Adrenal gland (tissue), 12 donors: ENCODE results near the gene CTNNBIP1. TPM values are rescaled to one million over a fixed set of nuclear protein-coding genes. Genes with fewer than 3 reads are reported as not detected.

Experiments used
- DNase-seq, 7 donors: peaks; one replicate each; pipeline ENCODE4 v3.0.0-alpha.2; 2019 to 2020
- H3K27ac ChIP-seq, 5 donors: fragments of 200-600 bp; sonication (generic) in 4 of 5; 1 replicate in 3 of 5; 2 replicates in 2 of 5; pipeline versions ENCODE4 v1.5.1 to v1.8.0; 2016 to 2020; ENCODE audit warnings: mild to moderate bottlenecking in 1 of 5
- H3K27me3 ChIP-seq: fragments of 200-600 bp; 2 replicates; pipeline ENCODE4 v1.8.0; 2021
- H3K36me3 ChIP-seq, 2 donors: fragments of 200-600 bp; replicated peaks in 1 of 2; 1 replicate in 1 of 2; 2 replicates in 1 of 2; pipeline versions ENCODE4 v1.5.1 to v1.8.0; 2018 to 2022
- H3K4me1 ChIP-seq, 2 donors: fragments of 200-600 bp; replicated peaks in 1 of 2; 1 replicate in 1 of 2; 2 replicates in 1 of 2; pipeline versions ENCODE4 v1.5.1 to v1.8.0; 2018 to 2021
- H3K4me3 ChIP-seq, 4 donors: fragments of 200-600 bp; sonication (generic) in 3 of 4; one replicate each; pipeline ENCODE4 v1.5.1; 2016 to 2018
- H3K9me3 ChIP-seq, 3 donors: fragments of 200-600 bp; sonication (generic) in 1 of 3; replicated peaks in 1 of 3; 1 replicate in 2 of 3; 2 replicates in 1 of 3; pipeline versions ENCODE4 v1.5.1 to v1.8.0; 2016 to 2021
- POLR2A ChIP-seq, 2 donors: fragments of 450-650 bp; IDR thresholded peaks; one replicate each; pipeline ENCODE4 v1.6.1; 2017; ENCODE audit warnings: antibody characterized with exemption in 2 of 2, mild to moderate bottlenecking in 2 of 2, moderate library complexity in 1 of 2
- WGBS, 4 donors: extraction: QIAGEN DNeasy Blood & Tissue Kit in 2 of 4; methylation state at CpG; one replicate each; pipeline versions ENCODE4 v1.1.5 to v1.1.7; 2013 to 2017; 5-methylcytosine and 5-hydroxymethylcytosine counted together
- intact Hi-C, 2 donors: fragments of 100-400 bp; cut with DNase I; formaldehyde crosslinking; loops; one replicate each; pipeline versions ENCODE4 v1.14.1 to v1.15.0; 2022 to 2023
- polyA plus RNA-seq, 3 donors: library from polyadenylated mRNA; stranded (reverse); fragments of 200-250 nt in 2 of 3; fragments of 350-450 nt in 1 of 3; fragmentation: Illumina TruSeq in 1 of 3; extraction: RNeasy Lipid Tissue Mini Kit (QIAGEN cat#74804) in 1 of 3; gene quantifications; one replicate each; pipeline ENCODE4 v1.2.3, GENCODE V29; 2013 to 2014
- total RNA-seq, 9 donors: library from RNA; depleted of rRNA in 4 of 9; stranded (reverse); fragments of >200 nt in 4 of 9; fragments of 120-200 nt in 1 of 9; fragmentation: NEBNext Ultra II Directional in 1 of 9; extraction: Animal tissue kit (Norgen Biotek cat#: 25700) in 1 of 9; gene quantifications; one replicate each; pipeline versions ENCODE4 v1.1.0 to v1.2.4, GENCODE V29; 2013 to 2023
- TF ChIP-seq, protein P1 (sequence below), 6 experiments: fragments of 450-650 bp in 4 of 6; fragments of 200-600 bp in 2 of 6; sonication (generic) in 1 of 6; IDR thresholded peaks; 1 replicate in 5 of 6; 2 replicates in 1 of 6; pipeline versions ENCODE4 v1.5.1 to v1.8.0; 2016 to 2021; ENCODE audit warnings: antibody characterized with exemption in 6 of 6, mild to moderate bottlenecking in 2 of 6, moderate library complexity in 1 of 6
- donor health status: healthy with polysubstance abuse.
- donor health status: Bipolar disorder and iron deficiency.
- donor health status: DM: yes; HTN: yes; CAD: no.
- donor health status: DM: no; HTN: no; CAD: no.
- donor health status: DM: no; HTN: no; CAD: no.
- donor health status: DM: yes; HTN: yes; CAD: no.

Gene CTNNBIP1
- total and polyA plus RNA-seq, 12 donors: 6.8 to 26.9 (median 16.0) TPM

DNA sequence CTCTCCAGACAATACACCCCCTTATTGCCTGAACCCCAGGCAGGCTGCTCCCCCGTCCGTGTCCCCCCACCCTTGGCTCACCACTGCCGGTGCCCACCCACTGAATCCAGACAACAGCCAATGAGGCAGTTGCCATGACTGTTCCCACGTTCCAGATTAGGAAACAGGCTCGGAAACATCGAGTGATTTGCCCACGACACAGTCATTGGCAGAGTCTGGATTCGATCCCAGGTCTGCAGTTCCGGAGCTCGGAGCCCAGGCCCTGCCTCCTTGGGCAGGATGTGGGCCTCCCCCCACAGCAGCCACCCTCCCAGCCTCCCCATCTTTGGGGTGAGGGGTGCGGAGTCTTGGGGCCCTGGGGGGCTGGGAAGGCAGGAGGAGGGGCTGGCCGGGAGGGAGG, 66.0 kb downstream of the CTNNBIP1 start:
- peaks cover 6 to 8% of the 10 kb centered on the region in 2 donors for H3K4me1 ChIP-seq
- no peaks in the 10 kb centered on the region for H3K36me3 ChIP-seq
- DNase-seq: no peak
- H3K27ac ChIP-seq: peak overlapping the region in 1 of 5 donors; percentile 7
- intact Hi-C loops: no loop called here
- H3K4me3 ChIP-seq: no peak overlapping the region
- H3K9me3 ChIP-seq: no peaks in the 10 kb centered on the region
- 63 to 75% (median 66%) methylated on average over 3 to 12 of the region's 12 CpGs for WGBS, 4 donors
- H3K27me3 ChIP-seq: no peaks in the 10 kb centered on the region
- TF ChIP-seq, protein P1, sequence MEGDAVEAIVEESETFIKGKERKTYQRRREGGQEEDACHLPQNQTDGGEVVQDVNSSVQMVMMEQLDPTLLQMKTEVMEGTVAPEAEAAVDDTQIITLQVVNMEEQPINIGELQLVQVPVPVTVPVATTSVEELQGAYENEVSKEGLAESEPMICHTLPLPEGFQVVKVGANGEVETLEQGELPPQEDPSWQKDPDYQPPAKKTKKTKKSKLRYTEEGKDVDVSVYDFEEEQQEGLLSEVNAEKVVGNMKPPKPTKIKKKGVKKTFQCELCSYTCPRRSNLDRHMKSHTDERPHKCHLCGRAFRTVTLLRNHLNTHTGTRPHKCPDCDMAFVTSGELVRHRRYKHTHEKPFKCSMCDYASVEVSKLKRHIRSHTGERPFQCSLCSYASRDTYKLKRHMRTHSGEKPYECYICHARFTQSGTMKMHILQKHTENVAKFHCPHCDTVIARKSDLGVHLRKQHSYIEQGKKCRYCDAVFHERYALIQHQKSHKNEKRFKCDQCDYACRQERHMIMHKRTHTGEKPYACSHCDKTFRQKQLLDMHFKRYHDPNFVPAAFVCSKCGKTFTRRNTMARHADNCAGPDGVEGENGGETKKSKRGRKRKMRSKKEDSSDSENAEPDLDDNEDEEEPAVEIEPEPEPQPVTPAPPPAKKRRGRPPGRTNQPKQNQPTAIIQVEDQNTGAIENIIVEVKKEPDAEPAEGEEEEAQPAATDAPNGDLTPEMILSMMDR (IDR thresholded peaks at IDR 0.05): no peak
- TF ChIP-seq POLR2A (IDR thresholded peaks at IDR 0.05): no peak

DNA sequence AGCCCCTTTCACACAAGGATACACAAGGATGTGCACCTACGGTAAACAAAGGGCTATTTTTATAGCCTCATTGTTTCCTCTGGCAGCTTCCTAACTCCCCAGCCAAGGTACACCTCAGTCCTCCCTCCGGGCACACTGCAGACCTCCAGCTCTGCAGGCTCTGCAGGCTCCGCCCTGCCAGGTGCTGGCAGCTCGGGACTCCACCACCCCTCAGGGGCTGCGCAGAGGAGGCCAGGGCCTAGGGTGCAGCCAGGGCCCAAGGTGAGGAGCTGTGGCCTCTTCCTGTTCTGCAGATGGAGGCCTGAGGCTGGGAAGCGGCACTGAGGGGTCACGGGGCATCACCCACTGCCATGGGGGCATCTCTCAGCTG, 66.5 kb downstream of the CTNNBIP1 start:
- Histone ChIP-seq H3K27me3 (no peaks in the 10 kb centered on the region), H3K27ac (no peak overlapping the region), H3K4me1 (peaks cover 6 to 8% of the 10 kb centered on the region in 2 donors), H3K9me3 (no peaks in the 10 kb centered on the region), H3K4me3 (no peak overlapping the region), H3K36me3 (no peaks in the 10 kb centered on the region)
- intact Hi-C loops: no loop called here
- 76 to 92% (median 80%) methylated on average over 3 to 7 of the region's 7 CpGs for WGBS, 4 donors
- TF ChIP-seq, protein P1 (IDR thresholded peaks at IDR 0.05): no peak
- TF ChIP-seq POLR2A (IDR thresholded peaks at IDR 0.05): no peak
- DNase-seq: no peak

DNA sequence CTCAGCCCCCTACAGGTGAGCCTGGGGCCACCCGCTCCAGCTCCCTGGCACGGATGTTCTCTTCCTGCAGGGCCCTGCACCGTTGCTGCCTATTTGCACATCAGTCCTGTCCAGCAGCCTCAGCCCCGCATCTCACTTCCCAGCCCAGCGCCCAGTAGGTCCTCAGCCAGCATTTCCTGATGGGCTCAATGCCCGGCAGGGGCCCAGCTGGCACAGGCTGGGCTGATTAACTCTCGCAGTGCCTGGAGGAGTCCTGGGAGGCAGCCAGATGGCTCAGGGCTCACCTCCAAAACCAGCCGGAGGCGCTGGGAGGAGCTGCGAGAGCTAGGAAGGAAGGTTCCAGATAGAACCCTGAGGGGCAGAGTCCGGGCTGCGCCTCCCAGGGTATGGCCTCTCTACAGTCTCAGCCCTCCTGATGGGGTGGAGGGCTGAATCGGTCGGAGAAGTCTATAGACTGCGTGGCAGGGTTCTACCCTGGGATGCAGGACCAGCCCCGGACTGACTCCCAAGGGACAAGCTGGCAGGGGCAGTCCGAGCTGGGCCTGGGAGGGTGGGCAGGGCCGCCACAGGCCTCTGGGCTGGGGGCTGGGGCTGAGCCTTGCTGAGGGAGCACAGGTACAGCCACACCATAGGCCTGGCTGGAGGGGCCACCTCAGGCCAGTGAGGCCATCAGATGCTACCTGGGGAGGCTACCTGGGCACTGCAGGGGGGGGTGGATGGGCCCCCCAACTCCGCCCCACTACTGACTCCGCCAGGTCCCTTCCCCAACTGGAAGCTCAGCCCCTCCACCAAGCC, 67.1 kb downstream of the CTNNBIP1 start:
- no peaks in the 10 kb centered on the region for H3K9me3 ChIP-seq
- H3K4me1 ChIP-seq: peaks cover 2 to 4% of the 10 kb centered on the region in 2 donors
- no peak for DNase-seq
- intact Hi-C loops: no loop called here
- H3K27ac ChIP-seq: no peak overlapping the region
- WGBS, 4 donors: 72 to 82% (median 78%) methylated on average over 12 to 20 of the region's 20 CpGs
- no peaks in the 10 kb centered on the region for H3K36me3 ChIP-seq
- no peak overlapping the region for H3K4me3 ChIP-seq
- TF ChIP-seq, protein P1 (IDR thresholded peaks at IDR 0.05): no peak
- no peak for TF ChIP-seq POLR2A (IDR thresholded peaks at IDR 0.05)
- H3K27me3 ChIP-seq: no peaks in the 10 kb centered on the region

DNA sequence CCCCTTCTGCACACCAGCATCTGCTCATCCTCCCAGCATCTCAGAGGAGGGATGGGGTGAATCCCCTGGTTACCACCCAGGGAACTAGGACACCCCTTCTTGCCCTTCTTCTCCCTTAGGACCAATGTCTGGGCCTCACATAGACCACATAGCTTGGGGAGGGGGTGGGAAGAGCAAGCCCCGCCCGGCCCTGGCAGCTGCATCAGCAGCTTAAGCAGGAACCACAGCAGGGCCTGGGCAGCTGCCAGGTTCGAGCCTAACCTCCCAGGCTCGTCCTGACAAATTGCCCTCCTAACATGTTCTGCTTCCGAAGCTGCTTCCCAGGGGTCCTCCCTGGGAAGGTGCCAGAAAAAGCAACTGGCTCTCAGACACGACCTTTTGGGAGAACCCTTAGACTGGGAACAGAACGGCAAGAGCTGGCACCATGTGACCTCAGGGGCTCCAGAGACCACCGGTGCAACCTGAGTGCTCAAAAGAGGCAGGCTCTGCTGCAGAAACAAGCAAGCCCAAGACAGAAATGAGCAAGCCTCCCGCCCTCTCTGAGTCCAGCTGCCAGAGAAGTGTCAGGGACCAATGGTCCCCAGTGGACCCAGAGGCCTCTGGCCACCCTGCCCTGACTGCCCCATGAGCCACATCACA, 67.9 kb downstream of the CTNNBIP1 start:
- intact Hi-C loops: no loop called here
- Histone ChIP-seq H3K36me3 (no peaks in the 10 kb centered on the region), H3K4me1 (no peaks in the 10 kb centered on the region), H3K27ac (no peak overlapping the region), H3K4me3 (no peak overlapping the region), H3K27me3 (no peaks in the 10 kb centered on the region), H3K9me3 (no peaks in the 10 kb centered on the region)
- no peak for TF ChIP-seq POLR2A (IDR thresholded peaks at IDR 0.05)
- TF ChIP-seq, protein P1 (IDR thresholded peaks at IDR 0.05): no peak
- 52 to 73% (median 63%) methylated on average over 4 to 9 of the region's 9 CpGs for WGBS, 4 donors
- DNase-seq: no peak
